ENCODE results near the gene TBC1D5.
"Not testable (repeated sequence)": the region's sequence is repeated elsewhere in the genome, so short reads cannot be mapped to it uniquely, and the experiment has no call there.

Gene TBC1D5

DNA sequence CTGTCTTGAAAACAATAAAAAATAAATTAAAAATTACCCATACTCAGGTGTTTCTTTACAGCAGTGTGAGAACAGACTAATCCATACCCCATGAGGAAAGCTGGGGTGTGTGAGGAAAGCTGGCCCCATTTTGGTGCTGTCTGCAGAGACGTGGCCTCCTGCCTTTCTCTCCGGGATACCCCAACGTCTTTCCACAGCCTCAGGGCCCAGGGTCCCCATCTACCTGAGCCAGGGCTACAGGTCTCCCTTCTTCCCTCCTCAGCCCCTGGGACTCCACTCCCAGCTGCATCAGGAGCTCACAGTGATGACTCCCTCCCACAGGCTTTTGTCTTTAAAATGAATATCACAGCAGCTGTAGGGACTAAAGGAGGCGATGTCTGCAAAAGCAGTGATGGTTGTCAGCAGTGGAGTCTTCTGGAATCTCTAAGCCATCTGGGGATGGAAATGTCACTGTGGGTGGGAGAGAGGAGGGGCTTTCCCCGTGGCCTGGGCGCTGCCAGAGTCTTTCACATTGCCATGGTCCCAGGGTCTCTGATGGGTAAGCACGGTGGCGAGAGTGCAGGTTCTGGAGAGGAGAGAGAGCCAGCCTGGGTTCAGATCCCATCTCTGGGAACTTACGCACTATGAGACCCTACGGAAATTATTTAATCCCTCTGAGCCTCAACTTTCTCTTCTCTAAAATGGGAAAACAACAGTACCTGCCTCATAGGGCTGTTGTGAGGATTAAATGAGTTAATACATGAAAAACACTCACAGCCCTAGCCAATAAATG, 598.4 kb downstream of the TBC1D5 start:
- DNase-seq (ENCODE audit: low read depth in 1 of 2, low spot score in 1 of 2): no peak

DNA sequence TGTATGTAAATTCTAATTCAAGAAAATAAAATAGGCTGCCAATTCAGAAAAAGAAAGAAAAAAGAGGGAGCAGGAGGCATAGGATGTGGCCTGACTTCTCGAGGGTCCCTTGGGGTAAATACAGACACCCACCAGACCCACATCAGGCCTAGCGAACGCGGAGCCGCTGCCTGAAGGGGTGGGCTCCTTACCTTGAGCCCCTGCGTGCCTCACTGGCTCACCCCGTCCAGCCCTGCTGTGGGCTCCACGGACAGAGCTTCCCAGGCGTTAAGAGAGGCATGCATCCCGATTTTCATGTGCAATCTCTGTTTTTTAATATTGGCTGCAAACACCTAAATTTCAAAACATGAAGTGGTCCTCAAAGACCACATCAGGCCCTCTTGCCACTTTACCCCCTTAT, 599.9 kb downstream of the TBC1D5 start:
- DNase-seq (ENCODE audit: low read depth in 1 of 2, low spot score in 1 of 2): no peak

DNA sequence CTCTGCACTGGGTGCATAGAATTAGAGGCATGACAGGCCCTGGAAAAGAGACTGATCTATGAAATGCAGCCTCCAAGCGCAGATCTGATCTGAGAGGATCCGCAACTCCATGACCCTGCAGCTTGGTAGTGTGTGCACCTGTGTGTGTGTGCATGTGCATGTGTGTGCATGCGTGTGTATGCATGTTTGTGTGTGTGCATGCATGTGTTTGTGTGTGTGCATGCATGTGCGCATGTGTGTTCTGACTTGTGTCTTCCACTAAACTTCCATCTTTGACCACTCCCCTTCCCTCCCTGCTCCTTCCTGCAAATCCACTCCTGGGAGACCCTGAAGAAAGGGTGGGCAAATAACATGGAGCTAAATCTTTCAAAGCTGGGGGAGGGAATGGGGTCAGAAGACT, 600.7 kb downstream of the TBC1D5 start:
- DNase-seq (ENCODE audit: low read depth in 1 of 2, low spot score in 1 of 2): no peak

DNA sequence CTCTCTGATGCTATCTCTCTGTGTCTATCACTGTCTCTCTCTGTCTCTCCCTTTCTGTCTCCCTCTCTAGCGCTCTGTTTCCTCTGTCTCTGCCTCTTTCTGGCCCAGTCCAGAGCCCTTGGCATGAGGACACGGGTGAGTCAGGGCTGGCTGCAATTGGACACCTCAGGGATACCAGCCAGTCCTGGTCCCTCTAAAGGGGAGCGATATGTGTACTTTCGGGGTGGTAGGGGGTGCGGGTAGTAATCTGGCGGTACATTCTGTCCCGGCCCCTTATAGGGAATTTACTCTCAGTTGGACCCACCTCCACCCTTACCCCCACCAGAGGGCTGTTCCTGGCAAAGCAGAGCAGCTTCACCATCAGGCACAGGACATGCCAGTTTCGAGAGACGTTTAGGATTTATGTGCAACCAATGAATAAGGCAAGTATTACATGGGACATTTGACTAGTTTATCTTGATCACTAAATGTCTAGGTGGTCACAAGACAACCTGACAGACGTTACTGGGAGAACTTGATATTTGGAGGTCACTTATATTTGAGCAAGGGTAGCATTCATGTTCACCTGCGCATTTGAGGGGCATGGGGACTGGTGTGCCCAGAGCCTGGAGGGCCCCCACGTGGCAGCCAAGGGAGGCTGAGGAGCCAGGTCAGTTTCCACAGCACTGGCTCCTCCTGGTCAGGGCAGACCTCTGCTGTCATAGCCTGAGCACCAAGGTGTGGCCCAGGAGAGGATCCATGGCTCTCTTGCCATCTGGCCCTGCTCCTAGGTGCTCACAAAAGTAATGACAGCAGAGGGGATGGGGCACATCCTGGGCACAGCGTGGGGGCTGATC, 601.5 kb downstream of the TBC1D5 start:
- DNase-seq (ENCODE audit: low read depth in 1 of 2, low spot score in 1 of 2): no peak

DNA sequence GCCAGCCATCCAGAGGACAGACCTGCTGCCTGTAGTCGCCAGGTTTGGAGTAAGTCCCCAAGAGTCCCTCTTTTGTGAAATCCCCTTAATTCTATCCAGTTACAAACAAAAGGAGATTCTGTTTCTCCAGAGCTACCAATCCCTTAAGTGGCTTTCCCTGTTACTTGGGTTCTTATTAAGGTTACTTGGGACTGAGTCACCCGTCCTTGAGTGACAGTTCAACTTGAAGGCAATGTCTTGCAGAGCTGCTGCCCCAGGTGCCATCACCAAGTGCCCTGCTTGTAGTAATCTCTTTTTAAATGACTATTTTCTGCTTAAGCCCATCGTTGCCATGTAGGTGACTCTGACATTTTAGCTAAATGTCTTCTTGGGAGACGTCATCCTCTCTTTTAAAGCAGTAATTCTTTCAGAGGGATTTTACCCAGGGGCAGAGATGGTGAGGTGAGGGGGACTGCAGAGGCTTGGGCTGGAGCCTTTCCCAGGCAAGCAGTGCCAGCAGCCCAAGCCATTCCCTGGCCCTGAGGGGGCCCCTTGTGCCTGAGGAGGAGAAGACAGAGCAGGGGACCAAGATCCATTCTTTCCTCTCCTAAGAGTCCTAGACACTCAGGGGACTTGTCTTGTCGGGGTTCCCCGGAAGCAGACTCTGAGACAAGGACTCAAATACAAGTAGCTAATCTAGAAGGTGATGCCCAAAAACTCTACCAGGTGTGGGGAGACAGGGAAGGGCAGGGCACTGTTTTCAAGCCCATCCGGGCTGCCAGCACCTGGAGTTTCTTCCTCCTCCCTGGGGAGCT, 604.0 kb downstream of the TBC1D5 start:
- DNase-seq (ENCODE audit: low read depth in 1 of 2, low spot score in 1 of 2): no peak

DNA sequence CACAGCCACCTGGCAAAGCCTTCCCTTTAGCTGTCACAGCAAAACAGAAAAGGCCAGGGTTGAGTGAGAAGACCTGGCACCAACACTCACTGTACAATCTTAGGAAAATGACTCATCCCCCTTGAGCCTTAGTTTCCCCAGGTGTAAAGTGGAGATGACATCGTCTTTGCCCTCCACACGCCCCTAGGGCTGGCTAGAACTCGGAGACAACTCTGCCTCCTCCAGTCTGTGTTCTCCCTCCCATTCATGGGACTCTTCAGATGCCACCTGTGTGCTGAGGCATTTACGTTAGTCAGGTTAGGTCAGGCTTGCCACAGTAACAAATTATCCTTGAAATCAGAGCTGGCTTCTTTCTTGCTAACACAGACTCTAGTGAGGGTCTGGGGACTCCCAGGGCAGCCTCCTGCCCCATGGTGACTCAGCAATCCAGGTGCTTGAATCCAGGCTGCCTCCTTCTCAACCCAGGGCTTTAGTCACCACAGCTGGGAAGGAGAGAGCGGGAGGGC, 605.1 kb downstream of the TBC1D5 start:
- DNase-seq (ENCODE audit: low read depth in 1 of 2, low spot score in 1 of 2): no peak

DNA sequence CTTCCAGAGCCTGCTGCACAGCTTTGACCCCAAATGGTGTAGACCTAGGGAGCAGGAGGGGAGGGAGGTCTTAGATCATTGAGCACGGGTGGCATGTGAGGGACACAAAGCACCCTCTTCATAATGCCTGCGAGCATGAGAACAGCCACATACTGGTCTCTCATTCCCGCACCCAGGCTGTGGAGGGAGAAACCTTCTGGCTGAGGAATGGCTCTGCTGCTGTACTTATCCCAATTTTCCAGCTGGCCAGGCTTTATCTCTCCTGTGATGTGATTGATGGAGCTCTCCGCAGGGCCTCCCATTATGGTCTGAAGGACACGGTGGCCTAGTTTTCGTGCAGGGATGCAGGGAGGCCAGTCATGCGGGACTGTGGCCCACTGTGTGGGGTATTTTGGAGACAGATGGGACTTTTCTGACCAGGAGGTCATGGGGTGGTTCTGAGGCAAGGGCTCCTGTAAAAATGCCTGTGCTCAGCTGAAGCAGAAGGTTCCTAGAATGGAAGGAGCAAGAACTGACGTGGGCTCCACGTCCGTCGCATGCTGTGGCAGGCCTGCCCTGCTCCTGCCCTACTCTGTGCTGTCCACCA, 606.2 kb downstream of the TBC1D5 start:
- DNase-seq (ENCODE audit: low read depth in 1 of 2, low spot score in 1 of 2): no peak

DNA sequence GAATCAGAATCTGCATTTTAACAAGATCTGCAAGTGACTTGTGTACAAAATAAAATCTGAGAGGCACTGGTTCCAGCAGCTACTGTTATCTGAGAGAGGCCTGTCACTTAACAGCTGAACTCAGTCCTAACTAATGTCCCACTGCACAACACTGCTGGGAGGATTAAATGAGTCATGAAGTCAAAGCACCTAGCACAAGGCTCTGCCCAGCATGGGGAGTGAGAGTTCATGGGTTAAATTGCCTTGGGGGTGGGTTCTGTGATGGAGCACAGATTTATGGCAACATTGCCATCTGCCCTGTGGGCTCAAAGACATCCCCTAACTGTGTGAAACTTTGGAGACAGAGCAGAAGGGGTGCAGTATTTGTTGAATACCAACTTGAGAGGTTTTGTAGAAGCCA, 606.7 kb downstream of the TBC1D5 start:
- no peak for DNase-seq (ENCODE audit: low read depth in 1 of 2, low spot score in 1 of 2)

DNA sequence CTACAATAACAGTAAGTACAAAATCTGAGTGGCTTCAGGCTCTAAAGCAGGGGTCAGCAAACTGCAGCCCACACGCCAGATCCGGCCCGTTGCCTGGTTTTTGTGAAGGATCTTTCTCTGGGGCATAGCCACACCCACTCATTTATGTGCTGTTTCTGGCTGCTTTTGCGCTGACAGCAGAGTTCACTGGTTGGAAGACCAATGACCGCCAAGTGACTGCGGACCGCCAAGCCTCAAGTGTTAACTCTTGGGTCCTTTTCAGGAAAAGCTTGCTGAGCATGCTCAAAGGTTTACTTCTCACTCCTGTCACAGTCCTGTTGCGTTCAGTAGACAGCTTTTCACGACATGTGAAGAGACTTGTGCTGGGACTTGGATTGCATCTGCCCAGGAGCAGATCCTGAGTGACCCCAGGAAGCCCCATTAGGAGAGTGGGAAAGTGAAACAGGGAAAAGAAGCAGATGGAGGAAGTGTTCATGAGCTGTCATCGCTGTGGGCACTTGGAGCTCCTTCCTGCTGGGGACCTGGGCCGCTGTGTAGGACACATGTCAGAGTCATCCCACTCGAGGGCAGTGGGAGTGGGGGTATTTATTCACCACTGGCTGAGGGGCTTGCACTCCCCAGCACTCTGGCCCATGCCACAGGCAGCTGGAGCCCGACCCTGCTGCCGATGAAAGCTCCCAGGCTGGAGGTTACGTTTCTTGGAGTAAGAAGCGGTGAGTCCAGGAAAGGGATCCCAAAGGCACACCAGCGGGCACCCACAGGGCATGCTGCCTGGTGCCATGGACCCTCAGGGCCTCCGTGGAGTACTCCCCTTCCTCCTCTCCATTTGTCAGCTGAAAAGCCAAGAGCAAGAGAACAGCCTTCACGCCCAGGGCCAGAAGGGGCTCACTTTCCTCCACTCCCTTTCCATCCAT, 608.5 kb downstream of the TBC1D5 start:
- DNase-seq (ENCODE audit: low read depth in 1 of 2, low spot score in 1 of 2): no peak

DNA sequence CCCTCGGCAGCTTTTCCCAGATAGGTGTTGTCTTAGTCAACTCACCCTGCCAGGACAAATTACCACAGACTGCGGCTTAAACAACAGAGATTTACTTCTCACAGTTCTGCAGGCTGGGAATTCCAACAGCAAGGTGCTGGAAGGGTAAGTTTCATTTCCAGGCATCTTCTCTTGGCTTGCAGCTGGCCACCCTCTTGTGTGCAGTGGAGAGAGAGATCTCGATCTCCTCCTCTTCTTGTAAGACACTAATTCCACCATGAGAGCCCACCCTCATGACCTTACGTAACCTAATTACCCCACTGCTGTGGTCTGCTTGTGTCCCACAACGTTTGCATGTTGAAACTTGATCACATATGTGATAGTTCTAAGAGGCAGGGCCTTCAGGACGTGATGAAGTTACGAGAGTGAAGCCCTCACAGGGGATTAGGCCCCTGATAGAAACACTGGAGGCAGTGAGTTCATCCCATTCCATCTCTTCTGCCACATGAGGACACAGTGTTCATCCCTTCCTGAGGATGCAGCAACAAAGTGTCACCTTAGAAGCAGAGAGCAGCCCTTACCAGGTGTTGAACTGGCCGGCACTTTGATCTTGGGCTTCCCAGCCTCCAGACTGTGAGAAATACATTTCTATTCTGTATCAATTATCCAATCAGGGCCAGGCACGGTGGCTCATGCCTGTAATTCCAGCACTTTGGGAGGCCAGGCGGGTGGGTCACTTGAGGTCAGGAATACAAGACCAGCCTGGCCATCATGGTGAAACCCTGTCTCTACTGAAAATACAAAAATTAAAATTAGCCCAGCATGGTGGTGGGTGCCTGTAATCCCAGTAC, 609.9 kb downstream of the TBC1D5 start:
- DNase-seq (ENCODE audit: low read depth in 1 of 2, low spot score in 1 of 2): no peak

DNA sequence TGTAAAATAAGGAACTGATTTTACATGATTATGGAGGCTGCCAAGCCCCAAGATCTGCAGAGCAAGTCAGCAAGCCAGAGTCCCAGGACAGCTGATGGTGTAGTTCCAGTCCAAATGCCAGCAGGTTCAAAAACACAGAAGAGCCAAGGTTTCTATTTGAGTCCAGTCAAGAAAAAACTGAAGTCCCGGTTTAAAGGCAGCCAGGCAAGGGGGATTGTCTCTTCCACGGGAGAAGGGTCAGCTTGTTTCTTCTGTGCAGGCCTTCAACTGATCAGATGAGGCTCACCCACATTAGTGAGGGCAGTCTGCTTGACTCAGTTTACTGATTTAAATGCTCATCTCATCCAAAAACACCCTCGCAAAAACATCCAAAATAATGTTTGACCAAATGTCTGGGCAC, 611.5 kb downstream of the TBC1D5 start:
- no peak for DNase-seq (ENCODE audit: low read depth in 1 of 2, low spot score in 1 of 2)

DNA sequence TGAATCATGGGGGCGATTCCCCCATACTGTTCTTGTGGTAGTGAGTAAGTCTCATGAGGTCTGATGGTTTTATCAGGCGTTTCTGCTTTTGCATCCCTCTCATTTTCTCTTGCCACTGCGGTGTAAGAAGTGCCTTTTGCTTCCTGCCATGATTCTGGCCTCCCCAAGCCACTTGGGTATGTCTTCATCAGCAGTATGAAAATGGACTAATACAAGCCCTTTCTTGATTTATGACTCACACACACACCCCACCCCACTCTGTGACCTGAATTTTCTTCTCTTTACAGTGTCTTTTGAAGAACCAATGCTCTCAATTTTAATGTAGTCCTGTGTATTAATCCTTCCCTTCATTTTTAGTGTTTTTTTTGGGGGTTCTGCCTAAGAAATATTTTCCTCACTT, 612.9 kb downstream of the TBC1D5 start:
- DNase-seq (ENCODE audit: low read depth in 1 of 2, low spot score in 1 of 2): no peak

DNA sequence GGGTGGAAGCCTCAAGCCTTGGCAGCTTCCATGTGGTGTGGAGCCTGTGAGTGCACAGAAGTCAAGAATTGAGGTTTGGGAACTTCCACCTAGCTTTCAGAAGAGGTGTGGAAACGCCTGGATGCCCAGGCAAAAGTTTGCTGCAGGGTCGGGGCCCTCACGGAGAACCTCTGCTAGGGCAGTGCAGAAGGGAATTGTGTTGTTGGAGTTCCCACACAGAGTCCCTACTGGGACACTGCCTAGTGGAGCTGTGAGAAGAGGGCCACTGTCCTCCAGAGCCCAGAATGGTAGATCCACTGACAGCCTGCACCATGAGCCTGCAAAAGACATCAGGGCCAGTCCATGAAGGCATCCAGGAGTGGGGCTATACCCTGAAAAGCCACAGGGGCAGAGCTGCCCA, 613.8 kb downstream of the TBC1D5 start:
- DNase-seq (ENCODE audit: low read depth in 1 of 2, low spot score in 1 of 2): not testable (repeated sequence)

DNA sequence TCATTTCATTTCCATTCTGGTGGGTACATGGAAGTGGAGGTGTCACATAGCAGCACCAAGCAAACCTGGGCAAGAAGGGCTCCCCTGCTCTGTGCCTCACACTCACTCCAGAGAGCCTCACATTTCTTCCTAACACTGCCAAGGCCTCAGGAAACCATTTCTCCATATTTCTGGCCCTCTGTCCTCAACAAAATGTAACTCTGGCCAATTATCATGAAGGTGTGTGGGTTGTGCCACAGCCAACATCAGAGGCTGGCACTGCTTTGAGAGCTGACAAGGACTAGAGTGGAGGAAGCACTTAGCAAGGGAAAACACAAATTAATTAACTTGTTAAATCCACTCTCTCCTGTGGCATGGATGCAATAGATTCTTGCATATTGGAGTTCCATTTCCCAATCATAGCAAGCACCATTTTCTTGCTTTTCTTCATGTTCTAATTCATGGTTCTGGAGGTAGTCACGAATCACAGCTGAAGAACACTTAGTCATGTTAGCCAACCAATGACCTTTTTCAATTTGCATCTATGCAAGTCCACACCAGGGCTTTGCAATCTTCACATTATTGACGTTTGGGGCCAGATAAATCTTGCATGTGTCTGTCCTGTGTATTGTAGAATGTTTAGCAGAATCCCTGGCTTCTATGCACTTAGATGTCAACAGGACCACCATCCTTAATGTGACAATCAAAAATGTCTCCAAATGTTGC, 616.5 kb downstream of the TBC1D5 start:
- DNase-seq (ENCODE audit: low read depth in 1 of 2, low spot score in 1 of 2): no peak

DNA sequence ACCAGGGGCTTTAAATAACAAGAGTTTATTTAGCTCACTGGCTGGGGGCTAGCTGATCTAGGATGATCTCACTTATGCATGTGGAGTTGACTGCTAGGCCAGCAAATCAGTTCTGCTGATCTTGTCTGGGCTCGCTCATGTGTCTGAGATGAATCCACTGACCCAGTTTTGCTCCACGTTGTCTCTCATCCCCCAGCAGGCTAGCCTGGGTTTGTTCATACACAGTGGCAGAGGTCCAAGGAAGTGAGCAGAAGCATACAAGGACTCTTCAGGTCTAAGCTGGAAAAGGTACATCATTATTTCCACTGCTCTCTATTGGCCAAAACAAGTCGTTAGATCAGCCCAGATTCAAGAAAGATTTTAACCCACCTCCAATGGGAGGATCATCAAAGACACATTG, 619.7 kb downstream of the TBC1D5 start:
- no peak for DNase-seq (ENCODE audit: low read depth in 1 of 2, low spot score in 1 of 2)

DNA sequence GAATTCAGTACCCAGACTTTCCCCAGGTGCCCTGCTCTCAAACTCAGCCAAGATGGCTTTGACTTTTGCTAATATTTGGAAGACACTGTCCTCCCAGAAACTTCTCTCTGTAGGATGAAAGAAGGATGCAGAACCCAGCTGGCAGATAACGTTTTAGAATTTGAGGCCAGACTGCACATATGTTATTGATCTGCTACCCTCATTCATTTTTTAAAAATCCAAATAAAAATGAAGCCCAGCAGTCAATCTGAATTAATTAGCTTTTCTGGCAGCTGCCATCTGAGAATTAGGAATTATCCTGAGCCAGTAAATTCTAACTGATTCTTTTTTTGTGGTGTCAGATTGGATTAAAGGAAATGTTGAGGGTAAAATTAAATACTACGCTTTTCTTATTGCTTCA, 621.1 kb downstream of the TBC1D5 start:
- no peak for DNase-seq (ENCODE audit: low read depth in 1 of 2, low spot score in 1 of 2)

DNA sequence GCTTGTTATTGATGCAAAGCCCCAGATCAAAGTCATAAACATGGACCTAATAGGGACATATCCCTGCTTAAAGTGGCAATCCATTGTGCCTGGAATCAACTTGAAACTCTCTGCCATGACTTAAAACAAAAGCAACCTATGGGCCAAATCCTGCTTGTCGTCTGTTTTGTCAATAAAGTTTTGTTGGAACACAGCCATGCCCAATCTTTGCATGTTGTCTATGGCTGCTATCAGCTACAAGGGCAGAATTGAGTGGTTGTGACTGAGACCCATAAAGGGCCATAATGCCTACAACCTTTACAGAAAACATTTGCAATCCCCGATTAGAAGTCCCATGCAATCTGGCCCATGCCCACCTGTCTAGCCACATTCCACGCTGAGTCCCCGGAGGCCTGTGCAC, 622.3 kb downstream of the TBC1D5 start:
- no peak for DNase-seq (ENCODE audit: low read depth in 1 of 2, low spot score in 1 of 2)

DNA sequence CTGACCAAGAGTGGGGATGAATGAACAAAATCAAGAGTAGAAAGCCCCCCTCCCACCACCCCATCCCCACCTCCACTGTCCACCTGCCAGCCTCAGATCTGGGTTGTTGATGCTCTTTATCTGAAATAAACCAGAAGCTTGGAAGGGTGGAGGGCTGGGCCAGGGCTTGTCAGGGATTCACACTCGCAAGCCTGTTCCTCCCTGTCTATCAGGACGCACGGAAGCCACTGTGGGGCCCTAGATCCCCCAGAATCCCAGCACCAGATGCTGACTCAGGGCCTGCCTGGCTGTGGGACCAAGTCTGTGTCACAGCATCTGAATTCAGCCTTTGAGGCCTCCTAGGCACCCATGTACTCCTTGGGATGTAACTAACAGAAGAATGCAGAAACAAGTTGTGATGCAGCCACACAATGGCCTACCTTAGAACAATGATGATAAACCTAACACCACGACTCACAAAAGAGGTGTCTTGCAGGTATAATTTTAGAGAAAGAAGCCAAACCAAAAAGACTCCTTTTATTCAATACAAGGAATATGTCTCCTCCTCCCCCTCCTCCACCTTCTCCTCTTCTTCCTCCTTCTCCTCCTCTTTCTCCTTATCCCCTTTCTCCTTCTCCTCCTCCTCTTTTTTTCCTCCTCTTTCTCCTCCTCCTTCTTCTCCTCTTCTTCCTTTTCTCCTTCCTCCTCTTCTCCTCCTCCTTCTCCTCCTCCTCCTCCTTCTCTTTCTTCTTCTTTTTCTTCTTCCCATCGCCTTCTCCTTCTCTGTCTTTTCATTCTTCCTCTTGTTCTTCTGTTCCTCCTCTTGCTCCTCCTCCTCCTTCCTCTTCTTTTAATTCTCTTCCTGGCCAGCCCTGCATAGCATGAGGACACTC, 623.0 kb downstream of the TBC1D5 start:
- no peak for DNase-seq (ENCODE audit: low read depth in 1 of 2, low spot score in 1 of 2)

All from stimulated activated CD4-positive, alpha-beta T cell treated with anti-CD3 and anti-CD28 coated beads, Interleukin-15, amount 100 ng/mL, for 1 hour (primary cell).